Liver (tissue), 3 donors: Measurements from ENCODE around the gene SLC26A4.

Source experiments
- ATF3 ChIP-seq: IDR thresholded peaks from 2 replicates; pipeline ENCODE4 v1.6.1; 2016; ENCODE audit warnings: antibody characterized with exemption
- CTCF ChIP-seq: fragments of 150-350 bp; IDR thresholded peaks from 2 replicates; pipeline ENCODE4 v1.5.1; 2017; ENCODE audit warnings: improper control_type of control experiment, low read depth, low read length; ENCODE audit not compliant: missing input control
- FOXA2 ChIP-seq: IDR thresholded peaks from 2 replicates; pipeline ENCODE4 v1.6.1; 2016; ENCODE audit warnings: antibody characterized with exemption
- GABPA ChIP-seq, 2 donors: IDR thresholded peaks in 1 of 2; conservative IDR thresholded peaks in 1 of 2; 2 replicates each; pipeline ENCODE4 v1.6.1; 2016; ENCODE audit warnings: antibody characterized with exemption in 2 of 2, mild to moderate bottlenecking in 1 of 2, moderate library complexity in 1 of 2
- HNF4G ChIP-seq: IDR thresholded peaks from 2 replicates; pipeline ENCODE4 v1.6.1; 2016; ENCODE audit warnings: antibody characterized with exemption
- MAX ChIP-seq: IDR thresholded peaks from 2 replicates; pipeline ENCODE4 v1.6.1; 2016; ENCODE audit warnings: antibody characterized with exemption
- NR2F2 ChIP-seq: IDR thresholded peaks from 2 replicates; pipeline ENCODE4 v1.6.1; 2016; ENCODE audit warnings: antibody characterized with exemption
- RAD21 ChIP-seq, 2 donors: IDR thresholded peaks; 2 replicates each; pipeline ENCODE4 v1.6.1; 2016; ENCODE audit warnings: antibody characterized with exemption in 2 of 2, mild to moderate bottlenecking in 2 of 2
- SP1 ChIP-seq: IDR thresholded peaks from 2 replicates; pipeline ENCODE4 v1.6.1; 2018; ENCODE audit warnings: antibody characterized with exemption, mild to moderate bottlenecking
- TAF1 ChIP-seq: conservative IDR thresholded peaks from 2 replicates; pipeline ENCODE4 v1.6.1; 2016; ENCODE audit warnings: antibody characterized with exemption, mild to moderate bottlenecking
- YY1 ChIP-seq: IDR thresholded peaks from 2 replicates; pipeline ENCODE4 v1.6.1; 2016; ENCODE audit warnings: antibody characterized with exemption, mild to moderate bottlenecking
- ZBTB33 ChIP-seq: IDR thresholded peaks from 2 replicates; pipeline ENCODE4 v1.6.1; 2016; ENCODE audit warnings: antibody characterized with exemption
- donor health status: healthy.
- donor health status: healthy.

- no peak for TF ChIP-seq CTCF
- TF ChIP-seq MAX, result no peak
- no peak for TF ChIP-seq RAD21 (IDR thresholded peaks at IDR 0.05)
- TF ChIP-seq SP1, result no peak
- no peak for TF ChIP-seq TAF1
- no peak for TF ChIP-seq ATF3
- TF ChIP-seq FOXA2, result no peak
- no peak for TF ChIP-seq HNF4G
- TF ChIP-seq ZBTB33, result no peak
- TF ChIP-seq YY1, result no peak
- TF ChIP-seq NR2F2, result no peak
- TF ChIP-seq GABPA (IDR thresholded peaks at IDR 0.05 in 1 of 2, conservative IDR thresholded peaks at IDR 0.05 in 1 of 2), result no peak
Observed at GRCh38 chr7:107689553-107689952, 28.9 kb downstream of the SLC26A4 start.
